ENCODE data around the gene NGEF. TPM values are rescaled to one million over a fixed set of nuclear protein-coding genes. Genes with fewer than 3 reads are reported as not detected.

Gene NGEF
- total RNA-seq, 1 donor from 2014 or later = 0.53 TPM

- Histone ChIP-seq H3K36me3 (ENCODE audit: control insufficient read depth, insufficient read depth, low read length) (no peaks in the 10 kb centered on the region), H3K27me3 (ENCODE audit: control insufficient read depth, insufficient read depth, low read length) (peaks cover 5% of the 10 kb centered on the region), H3K4me3 (ENCODE audit: low read depth, low read length) (no peak overlapping the region)
- DNase-seq (ENCODE audit: low read depth) (no peak), FAIRE-seq (no peak)
- TF ChIP-seq CTCF (IDR thresholded peaks at IDR 0.05; ENCODE audit: insufficient read depth, low read length, severe bottlenecking) = no peak
Measured at GRCh38 chr2:233047667-233048066, 34.6 kb upstream of the NGEF start.

DNA sequence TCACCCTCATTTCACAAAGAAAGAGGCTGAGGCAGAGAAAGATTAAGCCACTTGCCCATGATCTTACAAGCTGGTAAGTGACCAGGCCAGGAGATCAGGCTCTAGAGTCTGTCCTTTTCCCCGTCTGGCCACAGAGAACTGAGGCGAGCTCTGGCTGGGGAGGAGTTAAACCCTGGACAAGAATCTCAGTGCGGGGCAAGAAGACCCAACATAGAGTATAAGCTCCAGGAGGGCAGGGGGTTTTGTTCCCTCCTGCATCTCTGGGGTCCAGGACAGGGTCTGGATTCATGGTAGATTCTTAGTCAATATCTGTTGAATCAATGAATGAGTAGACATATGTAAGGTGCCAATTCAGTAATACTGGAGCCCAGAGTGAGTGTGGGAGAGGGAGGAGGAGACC is 34.1 kb upstream of the NGEF start:
- DNase-seq (ENCODE audit: low read depth) (no peak), FAIRE-seq (no peak)
- Histone ChIP-seq H3K27me3 (ENCODE audit: control insufficient read depth, insufficient read depth, low read length) (peaks cover 5% of the 10 kb centered on the region), H3K36me3 (ENCODE audit: control insufficient read depth, insufficient read depth, low read length) (no peaks in the 10 kb centered on the region), H3K4me3 (ENCODE audit: low read depth, low read length) (no peak overlapping the region)
- TF ChIP-seq CTCF (IDR thresholded peaks at IDR 0.05; ENCODE audit: insufficient read depth, low read length, severe bottlenecking) = no peak

DNA sequence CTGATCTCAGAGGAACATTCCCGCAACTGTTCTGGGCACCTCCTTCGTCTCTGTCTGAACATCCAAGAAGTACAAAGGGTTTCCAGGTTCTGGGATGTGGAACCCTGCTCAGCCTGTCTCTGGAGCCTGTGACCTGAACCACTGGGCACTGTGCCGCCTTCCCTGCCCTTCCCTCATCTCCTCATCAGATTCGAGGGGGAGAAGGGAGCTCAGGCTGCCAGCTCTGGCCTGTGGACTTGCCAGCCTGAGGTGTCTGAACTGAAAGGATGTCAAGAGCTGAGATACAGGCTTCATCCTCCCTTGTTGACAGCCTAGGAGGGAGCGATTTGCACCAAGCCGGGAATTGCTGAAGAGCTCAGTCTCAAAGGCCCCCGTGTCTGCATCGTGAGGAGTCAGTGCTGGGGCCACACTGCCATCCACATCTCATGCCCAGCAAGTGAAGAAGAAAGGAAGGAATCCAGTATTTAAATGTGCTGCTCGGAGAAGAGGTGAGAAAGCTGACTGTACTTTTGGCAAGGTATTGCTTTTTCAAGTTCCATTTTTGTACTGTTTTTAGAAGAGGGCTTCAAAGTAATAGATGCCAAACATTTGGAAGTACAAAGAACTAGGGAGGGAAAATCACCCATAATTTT is 32.0 kb upstream of the NGEF start:
- FAIRE-seq = no peak
- no peak for TF ChIP-seq CTCF (IDR thresholded peaks at IDR 0.05; ENCODE audit: insufficient read depth, low read length, severe bottlenecking)
- no peak for DNase-seq (ENCODE audit: low read depth)
- H3K4me3 ChIP-seq (ENCODE audit: low read depth, low read length) = no peak overlapping the region
- no peaks in the 10 kb centered on the region for H3K36me3 ChIP-seq (ENCODE audit: control insufficient read depth, insufficient read depth, low read length)
- H3K27me3 ChIP-seq (ENCODE audit: control insufficient read depth, insufficient read depth, low read length) = peaks cover 5% of the 10 kb centered on the region

DNA sequence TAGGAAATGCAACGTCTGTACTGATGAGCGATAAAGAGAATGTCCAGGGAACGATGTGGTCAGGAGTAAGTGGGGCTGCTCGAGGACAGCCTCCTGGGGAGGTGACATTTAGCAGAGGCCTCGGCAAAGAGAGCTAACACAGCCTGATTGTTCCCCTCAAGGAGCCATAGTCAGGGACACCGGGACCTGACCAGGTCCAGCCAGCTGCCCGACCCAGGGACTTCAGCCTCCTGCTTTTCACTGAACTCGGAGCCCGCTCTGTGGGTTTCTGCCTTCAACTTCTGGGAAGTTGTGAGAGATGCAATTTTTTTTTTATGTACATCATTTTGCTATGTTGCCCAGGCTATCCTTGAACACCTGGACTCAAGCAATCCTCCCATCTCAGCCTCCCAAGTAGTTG is 29.5 kb upstream of the NGEF start:
- DNase-seq (ENCODE audit: low read depth) = no peak
- H3K36me3 ChIP-seq (ENCODE audit: control insufficient read depth, insufficient read depth, low read length) = no peaks in the 10 kb centered on the region
- no peak overlapping the region for H3K4me3 ChIP-seq (ENCODE audit: low read depth, low read length)
- FAIRE-seq = peak; percentile 18
- peaks cover 2% of the 10 kb centered on the region for H3K27me3 ChIP-seq (ENCODE audit: control insufficient read depth, insufficient read depth, low read length)
- TF ChIP-seq CTCF (IDR thresholded peaks at IDR 0.05; ENCODE audit: insufficient read depth, low read length, severe bottlenecking) = no peak

GRCh38 chr2:233041722-233042323 is 28.8 kb upstream of the NGEF start:
- no peak overlapping the region for H3K4me3 ChIP-seq (ENCODE audit: low read depth, low read length)
- H3K36me3 ChIP-seq (ENCODE audit: control insufficient read depth, insufficient read depth, low read length) = no peaks in the 10 kb centered on the region
- no peak for DNase-seq (ENCODE audit: low read depth)
- peaks cover 2% of the 10 kb centered on the region for H3K27me3 ChIP-seq (ENCODE audit: control insufficient read depth, insufficient read depth, low read length)
- FAIRE-seq = peak; percentile 40
- no peak for TF ChIP-seq CTCF (IDR thresholded peaks at IDR 0.05; ENCODE audit: insufficient read depth, low read length, severe bottlenecking)

- Histone ChIP-seq H3K4me3 (ENCODE audit: low read depth, low read length) (no peak overlapping the region), H3K27me3 (ENCODE audit: control insufficient read depth, insufficient read depth, low read length) (peaks cover 2% of the 10 kb centered on the region), H3K36me3 (ENCODE audit: control insufficient read depth, insufficient read depth, low read length) (no peaks in the 10 kb centered on the region)
- TF ChIP-seq CTCF (IDR thresholded peaks at IDR 0.05; ENCODE audit: insufficient read depth, low read length, severe bottlenecking) = no peak
- peak; percentile 43 for FAIRE-seq
- no peak for DNase-seq (ENCODE audit: low read depth)
Measured at GRCh38 chr2:233040571-233040970, 27.5 kb upstream of the NGEF start.
